Measurements from ENCODE around the gene NUDT3.

NUDT3 gene

DNA sequence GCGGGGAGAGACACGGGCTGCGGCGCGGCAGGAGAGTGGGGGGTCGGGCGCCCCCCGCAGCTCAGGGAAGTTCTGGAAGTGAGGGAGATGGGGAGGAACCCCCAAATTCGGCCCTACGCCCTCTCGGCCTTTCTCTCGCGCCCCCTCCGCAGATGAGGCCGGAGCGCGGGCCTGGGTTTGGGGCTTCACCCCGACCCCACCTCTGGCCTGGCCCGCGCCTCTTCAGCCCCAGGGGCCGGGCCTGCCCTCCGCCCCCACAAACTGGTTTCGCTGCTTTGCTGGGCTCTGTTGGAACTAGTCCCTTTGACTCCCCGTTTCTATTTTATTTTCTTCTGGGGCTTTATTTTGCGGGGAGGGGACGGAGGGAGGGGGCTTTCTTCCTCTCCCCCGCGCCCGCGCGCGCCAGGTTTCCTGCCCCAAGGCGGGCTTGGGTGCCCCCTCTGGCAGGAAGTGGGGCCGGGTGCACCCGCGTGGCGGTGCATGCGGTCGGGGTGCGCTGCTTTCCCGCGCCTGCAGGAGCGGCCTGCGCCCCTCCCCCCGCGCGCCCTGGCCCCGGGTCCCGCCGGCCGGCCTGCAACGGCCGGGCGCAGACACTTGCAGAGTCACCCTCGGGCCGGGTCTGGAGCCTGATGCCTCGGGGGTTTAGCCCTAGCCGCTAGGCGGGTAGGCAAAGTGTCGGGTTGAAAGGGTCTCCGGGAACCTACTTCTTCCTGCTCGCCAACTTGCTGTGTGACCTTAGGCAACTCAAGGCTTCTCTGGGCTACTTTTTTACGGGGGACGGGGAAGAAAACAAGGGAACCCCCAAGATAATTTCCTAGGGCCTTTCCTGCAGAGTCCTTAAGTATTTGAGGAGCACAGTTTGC lies 154.5 kb downstream of the NUDT3 start:
- FAIRE-seq = no peak

DNA sequence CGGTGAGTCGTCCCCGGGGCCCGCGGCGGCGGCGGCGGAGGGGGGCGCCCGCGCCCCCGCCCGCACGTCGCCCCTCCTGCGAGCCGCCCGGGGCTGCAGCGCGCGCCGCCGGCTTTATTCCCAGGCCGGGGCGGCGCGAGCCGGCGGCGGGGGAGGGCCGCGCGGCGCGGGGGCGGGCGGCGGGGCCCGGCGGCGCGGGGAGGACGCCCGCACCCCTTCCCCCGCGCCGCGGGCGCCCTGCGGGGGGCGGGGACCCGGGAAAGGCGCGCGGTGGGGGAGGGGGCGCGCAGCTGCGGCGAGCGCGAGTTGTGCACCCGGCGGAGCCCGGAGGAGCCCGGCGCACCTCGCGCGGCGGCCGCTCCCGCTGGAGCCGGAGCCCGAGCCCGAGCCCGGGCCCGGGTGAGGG lies 155.2 kb downstream of the NUDT3 start:
- no peak for FAIRE-seq

DNA sequence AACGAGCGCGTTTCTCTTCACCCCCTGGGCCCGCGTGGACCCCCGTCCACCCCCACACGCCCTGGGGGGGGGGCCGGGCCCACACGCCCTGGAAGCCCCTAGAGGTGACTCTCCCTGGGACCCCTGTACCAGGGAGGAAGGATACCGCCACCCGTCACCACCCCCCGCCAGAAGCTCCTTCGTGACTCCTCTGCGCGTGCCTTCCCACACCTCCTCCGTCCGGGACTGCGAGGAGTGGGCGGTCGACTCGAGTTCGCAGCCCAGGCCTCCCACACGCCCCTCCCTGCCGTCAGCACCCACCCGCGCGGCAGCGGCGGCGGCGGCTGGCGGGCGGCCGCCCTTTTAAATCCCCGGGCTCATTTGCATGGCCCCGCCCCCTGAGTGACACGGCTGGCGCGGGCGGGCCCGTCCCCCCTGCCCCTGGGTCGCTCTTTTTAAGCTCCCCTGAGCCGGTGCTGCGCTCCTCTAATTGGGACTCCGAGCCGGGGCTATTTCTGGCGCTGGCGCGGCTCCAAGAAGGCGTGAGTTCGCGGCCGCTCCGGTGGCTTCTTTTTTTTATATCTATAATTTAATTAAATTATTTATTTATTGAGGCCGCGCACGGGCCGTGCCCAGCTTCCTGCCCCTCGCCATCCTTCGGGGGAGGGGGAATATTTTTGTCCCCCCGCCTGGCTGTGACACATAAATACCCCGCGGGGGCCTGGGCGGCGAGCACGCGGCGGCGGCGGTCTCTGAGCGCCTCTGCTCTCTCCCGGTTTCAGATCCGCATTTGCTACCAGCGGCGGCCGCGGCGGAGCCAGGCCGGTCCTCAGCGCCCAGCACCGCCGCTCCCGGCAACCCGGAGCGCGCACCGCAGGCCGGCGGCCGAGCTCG lies 155.8 kb downstream of the NUDT3 start, which contains the start of gene HMGA1:
TSS of gene HMGA1 (plus strand) at position 431 of the 873 bp plus-strand sequence. CDS start 3,908 bp downstream, outside the sequence.
- no peak for FAIRE-seq

DNA sequence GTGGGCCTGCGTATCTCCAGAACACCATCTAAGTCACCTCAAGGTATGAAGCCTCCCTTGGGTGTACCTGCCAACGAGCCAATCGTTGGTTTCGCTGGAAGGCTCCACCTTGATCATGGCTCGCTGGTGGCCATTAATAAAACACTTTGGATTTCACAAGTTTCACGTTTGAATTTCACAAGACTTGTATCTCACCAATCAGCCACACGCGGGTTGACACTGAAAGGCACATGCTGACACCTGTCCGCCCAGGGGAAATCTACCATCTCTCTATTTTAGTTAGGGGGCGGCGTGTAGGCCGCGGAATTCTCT lies 156.4 kb downstream of the NUDT3 start:
- no peak for FAIRE-seq

DNA sequence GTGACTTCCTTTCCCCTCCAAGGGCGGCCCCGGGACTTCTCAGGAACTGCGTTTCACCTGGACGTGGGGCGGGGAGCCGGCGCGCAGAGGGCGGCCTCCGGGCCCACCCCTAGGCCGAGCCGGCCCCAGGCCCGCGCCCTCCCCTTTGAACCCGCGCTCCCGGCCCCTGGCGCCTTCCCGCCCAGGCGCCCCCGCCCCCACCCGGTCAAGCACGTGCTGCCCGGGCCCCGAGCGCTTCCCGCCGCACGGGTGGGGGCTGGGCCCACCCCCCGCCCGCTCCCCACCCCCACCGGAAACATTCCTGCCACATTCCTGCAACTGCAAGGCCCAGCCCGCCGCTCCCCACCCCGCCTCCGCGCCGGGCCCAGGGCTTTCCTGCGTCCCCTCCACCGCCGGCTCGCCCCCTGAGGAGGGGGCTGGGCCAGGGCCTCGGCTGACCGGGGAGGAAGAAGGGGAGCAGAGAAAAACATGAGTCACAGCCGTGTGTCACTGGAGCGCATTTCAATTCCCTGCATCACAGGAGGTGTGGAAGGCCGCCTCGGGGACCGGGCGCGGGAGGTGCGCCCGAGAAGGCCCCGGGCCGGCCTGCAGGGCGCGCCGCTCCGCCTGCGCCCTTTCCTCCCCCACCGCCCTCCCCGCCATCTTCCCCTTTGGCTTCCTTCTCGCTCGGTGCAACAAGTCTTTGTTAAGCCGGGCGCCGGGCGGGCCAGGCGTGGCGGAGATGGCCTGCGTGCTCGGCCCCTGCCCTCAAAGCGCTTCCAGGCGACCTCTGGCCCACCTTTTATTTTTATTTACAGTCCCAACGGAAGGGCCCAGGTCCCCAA lies 156.9 kb downstream of the NUDT3 start:
- FAIRE-seq = no peak

DNA sequence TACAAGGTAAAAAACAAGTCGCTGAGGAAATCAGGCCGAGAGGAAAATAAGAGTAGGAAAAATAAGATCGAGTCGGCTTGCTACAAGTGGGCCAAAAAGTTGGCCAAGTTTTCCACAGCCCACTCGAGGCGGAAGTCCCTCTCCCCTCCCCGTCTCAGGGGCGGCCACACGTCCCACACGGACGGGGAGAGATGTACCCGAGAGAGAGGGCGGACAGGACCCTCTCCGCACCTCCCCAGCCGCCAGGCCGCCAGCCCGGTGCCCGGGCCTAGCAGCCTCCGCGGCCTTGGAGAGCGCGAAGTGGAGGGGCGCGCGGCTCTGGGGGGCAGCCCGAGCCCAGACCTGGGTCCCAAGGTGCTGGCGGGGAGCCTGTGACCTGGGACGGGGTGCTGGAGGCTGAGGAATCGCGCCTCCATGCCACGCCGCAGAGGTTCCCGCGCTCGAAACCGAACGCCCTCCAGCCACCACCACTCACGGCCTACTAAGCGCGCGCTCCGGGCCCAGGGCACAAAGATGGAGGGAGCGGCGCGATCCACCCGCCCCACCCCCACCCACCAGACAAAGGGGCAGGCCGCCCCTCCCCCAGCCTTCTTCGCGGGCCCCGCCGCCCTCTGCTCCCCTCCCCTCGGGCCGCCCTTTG lies 157.7 kb downstream of the NUDT3 start:
- no peak for FAIRE-seq

DNA sequence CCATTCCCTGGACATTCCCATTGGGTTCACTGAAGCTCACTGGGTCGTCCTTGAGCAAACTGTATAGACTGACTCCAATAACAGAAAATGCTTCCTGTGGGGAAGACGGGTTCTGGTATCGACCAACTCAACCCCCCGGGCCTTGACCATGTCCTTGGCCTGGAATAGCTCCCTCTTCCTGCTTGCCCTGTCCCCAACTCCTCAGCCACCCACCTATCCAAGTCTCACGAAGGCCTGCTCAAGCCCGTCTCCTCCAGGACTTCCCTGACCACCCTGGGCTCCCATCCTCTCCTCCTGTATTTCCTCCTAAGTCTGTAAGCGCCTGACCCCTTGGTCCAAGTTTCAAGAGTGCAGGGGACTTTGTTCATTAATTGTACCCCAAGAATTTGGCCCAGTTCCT lies 158.6 kb downstream of the NUDT3 start:
- no peak for FAIRE-seq

DNA sequence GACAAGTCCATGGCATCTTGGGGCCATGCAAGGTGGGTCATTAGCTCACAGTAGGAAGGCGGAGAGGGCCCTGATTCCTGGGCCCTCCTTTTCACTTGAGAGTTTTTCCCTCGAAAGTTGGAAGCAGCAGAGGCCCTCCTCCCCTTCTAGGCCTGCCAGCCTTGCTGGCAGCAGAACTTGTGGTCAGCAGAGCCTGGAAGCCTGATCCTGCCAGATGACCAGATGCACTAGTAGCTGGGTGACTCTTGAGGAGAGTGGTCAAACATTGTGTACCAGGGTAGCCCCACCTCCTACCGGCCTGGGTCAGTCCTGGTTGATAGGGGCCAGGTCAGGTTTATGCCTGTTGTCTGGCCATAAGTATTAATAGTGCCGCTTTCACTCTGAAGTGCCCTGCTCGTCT lies 159.6 kb downstream of the NUDT3 start:
- FAIRE-seq = no peak

DNA sequence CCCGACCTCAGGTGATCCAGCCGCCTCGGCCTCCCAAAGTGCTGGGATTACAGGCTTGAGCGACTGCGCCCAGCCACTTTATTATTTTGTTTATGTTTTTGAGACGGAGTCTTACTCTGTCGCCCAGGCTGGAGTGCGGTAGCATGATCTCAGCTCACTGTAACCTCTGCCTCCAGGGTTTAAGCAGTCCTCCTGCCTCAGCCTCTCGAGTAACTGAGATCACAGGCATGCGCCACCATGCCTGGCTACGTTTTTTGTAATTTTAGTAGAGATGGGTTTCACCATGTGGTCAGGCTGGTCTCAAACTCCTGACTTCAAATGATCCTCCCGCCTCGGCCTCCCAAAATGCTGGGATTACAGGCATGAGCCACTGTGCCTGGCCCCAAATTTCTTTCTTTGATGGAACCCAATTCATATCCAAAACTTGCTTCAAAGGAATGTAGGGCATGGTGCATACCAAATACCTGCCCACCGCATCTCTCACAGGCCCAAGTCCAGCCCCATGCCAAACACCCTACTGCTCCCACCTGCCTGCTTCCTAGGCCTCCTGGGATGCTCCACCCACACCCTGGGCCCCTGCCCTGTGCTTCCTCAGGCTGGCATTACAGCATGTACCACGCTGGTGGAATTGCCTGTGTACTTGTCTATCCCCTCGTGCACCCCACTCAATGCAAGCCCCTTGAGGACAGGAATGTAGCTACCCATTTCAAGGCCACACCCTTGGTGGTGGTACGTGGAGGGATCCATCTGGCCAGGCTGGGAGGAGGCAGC lies 160.7 kb downstream of the NUDT3 start:
- FAIRE-seq = no peak

DNA sequence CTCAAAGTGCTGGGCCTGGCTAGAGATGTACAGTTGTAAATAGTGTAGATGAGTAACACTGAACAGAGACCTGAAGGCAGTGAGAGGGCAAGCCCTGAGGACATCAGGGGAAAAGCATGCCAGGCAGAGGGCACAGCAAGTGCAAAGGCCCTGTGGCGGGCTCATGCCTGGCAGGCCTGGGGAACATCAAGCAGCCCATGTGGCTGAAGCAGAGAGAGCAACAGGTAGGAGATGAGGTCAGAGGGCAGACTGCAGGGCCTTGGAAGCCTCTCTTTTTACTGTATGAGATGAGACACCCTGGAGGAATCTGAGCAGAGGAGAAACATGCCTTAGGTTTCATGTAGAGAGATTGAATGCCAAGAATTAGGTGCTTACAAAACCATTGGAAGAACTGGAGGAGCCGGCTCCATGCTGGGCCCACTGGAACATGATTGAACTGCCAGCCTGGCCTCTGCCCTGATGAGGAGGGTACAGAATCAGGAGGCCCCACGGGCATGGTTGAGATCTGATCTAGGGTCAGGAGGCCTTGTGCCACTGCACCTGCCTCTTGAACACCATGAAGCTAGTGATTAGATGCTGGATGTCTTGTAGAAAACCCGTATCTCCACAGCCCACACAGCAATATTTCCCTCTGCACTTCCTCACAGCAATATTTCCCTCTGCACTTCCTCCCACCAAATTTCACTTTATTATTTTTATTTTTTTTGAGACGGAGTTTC lies 161.7 kb downstream of the NUDT3 start:
- no peak for FAIRE-seq

DNA sequence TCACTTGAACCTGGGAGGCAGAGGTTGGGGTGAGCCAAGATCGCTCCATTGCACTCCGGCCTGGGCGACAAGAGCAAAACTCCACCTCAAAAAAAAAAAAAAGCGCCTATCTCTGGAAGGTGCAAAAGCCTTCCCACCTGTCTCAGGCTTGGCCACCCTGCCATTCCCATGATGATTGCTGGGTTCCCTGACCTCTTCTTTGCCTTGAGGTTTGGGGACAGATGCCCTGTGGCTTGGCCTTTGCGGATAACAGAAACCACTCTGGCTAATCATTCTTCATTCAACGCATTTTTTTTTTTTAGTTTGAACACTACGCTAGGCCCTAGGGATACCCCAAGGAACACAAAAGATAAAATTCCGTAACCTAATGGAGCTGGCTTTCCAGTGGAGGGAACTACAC lies 162.6 kb downstream of the NUDT3 start:
- no peak for FAIRE-seq
